AG08396 (cell line): ENCODE measurements around the gene PINLYP.
"Not testable (repeated sequence)": the region's sequence is repeated elsewhere in the genome, so short reads cannot be mapped to it uniquely, and the experiment has no call there.

Experiments used
- DNase-seq: peaks from one replicate; pipeline ENCODE4 v3.0.0; 2012; ENCODE audit warnings: low spot score, mixed read lengths

PINLYP gene

GRCh38 chr19:43575156-43575950, at the start of gene PINLYP, which contains the start of gene XRCC1:
Gene PINLYP, plus strand, starts transcription at chr19:43575801. Its CDS starts 1,391 bp downstream, at chr19:43577192.
Gene XRCC1, minus strand, starts transcription at chr19:43575527. Its CDS starts 69 bp downstream, at chr19:43575458.
- DNase-seq, result peak; percentile 98

- DNase-seq, result no peak
Observed at GRCh38 chr19:43525836-43526771, 49.5 kb upstream of the PINLYP start.

- DNase-seq, result peak; percentile 88
Observed at GRCh38 chr19:43526884-43527859, 48.4 kb upstream of the PINLYP start, which contains the start of gene ETHE1. Gene ETHE1, minus strand, starts transcription at chr19:43527201. Its CDS starts 24 bp downstream, at chr19:43527177.

- DNase-seq, result no peak
Observed at GRCh38 chr19:43527860-43528622, 47.6 kb upstream of the PINLYP start.

DNA sequence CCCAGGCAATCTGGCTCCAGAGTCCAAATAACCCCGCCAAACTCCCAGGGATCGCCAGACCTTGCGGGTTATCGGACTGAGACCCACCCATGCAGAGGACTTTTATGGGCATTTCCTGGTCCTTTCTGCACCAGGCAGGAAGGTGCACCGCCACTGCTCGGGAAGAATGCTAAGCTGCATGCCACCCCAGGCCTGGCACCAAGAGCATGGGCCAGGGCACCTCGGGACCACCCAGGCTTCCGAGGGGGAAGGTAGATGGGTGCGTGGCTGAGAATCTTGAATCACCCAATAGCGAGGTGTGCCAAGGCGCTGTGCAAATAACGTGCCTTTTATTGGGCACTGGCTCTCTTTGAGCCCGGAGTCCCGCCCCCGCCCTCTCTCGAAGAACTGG, 43.0 kb upstream of the PINLYP start:
- no peak for DNase-seq

DNA sequence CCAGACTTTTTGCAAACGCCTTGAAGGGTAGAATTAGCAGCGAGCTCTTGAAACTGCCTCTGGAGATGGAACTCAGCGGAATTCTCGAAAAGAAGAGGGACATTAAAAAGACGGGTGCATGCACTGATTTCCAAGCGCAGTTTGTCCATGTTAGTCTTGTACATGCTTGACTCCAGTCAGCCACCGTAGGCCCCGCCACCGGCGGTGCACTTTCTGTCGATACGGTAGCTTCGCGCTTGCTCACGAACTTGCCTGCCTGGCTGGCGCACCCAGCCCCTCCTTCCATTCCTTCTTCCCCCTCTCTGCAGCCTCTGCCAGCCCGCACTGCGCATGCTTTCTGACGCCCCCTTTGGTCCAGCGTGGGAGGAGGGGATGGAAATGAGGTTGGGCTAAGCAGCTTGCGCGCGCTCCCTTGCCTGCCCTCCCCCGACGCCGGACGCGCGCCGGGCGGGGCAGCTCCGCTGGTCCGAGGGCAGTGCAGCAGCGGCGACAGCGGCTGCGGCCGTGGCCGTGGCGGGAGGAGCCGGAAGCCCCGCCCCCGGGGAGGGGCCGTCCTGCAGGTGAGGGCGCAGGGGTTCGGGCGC, 42.5 kb upstream of the PINLYP start, which contains the start of gene ZNF575:
Gene ZNF575, plus strand, starts transcription at position 227 of the 584 bp plus-strand sequence. CDS start 1,235 bp downstream, outside the sequence.
- DNase-seq, result peak; percentile 91

- DNase-seq, result peak; percentile 98
Observed at GRCh38 chr19:43533546-43534304, 41.9 kb upstream of the PINLYP start.

DNA sequence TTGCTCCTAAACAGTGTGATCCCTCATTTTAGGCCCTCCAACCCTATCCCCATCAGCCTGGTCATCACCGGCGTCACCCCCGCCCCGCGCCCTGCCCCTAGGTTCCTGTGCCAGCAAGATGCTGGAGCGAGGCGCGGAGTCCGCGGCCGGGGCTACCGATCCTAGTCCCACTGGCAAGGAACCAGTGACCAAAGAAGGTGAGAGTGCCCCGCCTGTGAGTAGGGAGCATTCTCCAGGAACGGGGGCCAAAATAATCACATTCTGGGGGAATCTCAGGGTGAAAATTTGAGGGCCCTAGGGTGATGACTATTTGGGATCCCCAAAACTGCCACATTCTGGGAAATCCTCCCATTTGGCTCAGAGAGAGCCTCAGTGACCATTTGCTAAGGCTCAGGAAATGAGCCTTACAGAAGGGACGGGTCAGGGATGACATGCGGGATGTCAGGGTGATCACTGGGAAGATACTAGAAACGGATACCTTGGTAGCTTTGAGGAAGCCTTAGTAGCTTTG, 41.2 kb upstream of the PINLYP start:
- no peak for DNase-seq

DNA sequence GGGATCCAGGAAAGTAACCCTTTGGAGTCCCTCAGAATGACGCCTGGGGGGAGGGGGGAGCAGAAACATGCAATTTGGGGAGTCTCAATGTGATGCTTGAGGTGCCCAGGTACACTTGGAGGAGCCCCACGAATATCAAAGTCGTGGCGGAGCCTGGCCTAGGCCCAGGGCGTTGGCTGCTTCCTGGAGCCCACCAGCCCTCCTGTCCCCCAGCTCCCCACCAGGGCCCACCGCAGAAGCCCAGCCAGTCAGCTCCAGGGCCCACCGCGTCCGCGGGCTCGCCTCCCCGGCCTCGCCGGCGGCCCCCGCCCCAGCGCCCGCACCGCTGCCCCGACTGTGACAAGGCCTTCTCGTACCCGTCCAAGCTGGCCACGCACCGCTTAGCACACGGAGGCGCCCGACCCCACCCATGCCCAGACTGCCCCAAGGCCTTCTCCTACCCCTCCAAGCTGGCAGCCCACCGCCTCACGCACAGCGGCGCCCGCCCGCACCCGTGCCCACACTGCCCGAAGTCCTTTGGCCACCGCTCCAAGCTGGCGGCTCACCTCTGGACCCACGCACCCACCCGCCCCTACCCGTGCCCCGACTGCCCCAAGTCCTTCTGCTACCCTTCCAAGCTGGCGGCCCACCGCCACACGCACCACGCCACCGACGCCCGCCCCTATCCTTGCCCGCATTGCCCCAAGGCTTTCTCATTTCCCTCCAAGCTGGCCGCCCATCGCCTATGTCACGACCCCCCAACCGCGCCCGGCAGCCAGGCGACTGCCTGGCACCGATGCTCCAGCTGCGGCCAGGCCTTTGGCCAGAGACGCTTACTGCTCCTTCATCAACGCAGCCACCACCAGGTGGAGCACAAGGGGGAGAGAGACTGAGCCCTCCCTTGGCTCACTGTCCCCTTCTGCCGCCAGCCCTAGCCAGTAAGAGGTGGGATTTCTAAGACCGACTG, 40.5 kb upstream of the PINLYP start:
- peak; percentile 80 for DNase-seq

DNA sequence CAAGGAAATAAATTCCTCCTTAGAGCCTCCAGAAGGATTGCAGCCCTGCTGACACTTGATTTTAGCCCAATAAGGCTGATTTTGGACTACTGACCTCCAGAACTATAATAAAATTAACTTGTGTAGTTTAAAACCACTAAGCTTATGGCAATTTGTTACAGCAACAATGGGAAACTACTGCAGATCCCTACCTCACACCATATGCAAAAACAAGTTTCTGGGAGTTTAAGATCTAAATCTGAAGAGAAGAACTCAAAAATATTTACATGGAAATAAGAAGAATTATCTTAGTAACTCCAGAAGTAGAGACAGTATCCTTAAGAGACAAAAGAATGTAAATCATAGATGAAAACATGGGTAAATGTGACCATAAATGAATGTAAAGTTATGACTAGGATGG, 36.7 kb upstream of the PINLYP start:
- no peak for DNase-seq

DNA sequence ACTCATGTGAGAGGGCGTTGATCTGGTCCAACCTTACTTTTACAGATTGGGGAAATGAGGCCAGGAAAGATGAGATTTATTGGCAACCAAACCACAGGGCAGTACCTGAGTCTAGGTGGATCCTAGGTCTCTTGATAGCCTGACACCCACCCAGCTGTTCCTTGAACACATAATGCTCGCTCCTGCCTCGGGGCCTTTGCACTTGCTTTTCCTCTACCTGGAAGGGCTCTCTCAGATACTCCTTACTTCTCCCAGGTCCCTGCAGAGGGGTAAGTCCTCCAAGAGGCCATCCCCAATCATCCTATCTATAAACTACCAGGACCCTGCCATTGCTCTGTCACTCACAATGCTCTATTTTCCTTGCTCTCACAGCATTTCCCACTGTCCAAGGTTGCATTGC, 35.2 kb upstream of the PINLYP start:
- no peak for DNase-seq

DNA sequence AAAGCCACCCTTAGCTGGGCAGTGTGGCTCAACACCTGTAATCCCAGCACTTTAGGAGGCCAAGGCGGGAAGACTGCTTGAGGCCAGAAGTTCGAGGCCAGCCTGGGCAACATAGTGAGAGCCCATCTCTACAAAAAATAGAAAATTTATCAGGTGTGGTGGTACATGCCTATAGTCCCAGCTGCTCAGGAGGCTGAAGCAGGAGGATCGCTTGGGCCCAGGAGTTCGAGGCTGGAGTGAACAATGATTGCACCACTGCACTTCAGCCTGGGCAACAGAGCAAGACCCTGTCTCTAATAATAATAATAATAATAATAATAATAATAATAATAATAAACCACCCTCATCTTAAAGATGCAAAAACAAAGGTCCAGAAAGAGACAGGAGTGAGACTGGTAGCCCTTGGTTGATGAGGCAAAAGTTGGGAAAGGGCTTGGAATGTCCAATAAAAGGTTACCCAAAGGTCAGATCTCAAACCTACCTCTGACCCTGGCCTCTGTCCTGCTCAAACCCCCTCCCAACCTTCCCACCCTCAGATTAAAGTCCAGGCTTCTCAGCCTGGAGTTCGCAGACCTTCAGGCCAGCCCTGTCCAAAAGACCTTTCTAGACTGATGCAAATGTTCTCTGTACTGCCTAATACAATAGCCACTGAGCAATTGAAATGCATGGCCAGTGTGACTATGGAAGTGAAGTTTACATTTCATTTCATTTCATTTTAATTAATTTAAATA, 33.5 kb upstream of the PINLYP start:
- no peak for DNase-seq

DNA sequence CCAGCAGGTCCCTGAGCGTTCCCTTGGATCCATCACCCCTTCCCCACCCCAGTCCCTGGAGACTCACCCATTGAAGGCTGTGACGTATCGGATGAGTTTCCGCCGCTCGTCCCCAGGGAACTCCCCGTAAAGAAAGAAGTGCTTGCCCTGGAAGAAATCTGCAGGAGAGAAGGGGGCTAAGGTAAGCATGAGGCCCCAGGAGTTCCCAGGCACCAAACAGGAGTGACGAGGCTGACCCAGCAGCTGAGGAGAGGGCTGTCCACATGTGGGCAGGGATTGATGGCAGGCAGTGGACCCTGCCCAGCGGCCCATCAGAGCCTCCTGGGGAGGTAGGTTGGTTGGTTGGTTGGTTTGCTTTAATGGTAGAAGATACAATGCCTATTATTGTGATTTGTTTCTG, 31.5 kb upstream of the PINLYP start:
- no peak for DNase-seq

DNA sequence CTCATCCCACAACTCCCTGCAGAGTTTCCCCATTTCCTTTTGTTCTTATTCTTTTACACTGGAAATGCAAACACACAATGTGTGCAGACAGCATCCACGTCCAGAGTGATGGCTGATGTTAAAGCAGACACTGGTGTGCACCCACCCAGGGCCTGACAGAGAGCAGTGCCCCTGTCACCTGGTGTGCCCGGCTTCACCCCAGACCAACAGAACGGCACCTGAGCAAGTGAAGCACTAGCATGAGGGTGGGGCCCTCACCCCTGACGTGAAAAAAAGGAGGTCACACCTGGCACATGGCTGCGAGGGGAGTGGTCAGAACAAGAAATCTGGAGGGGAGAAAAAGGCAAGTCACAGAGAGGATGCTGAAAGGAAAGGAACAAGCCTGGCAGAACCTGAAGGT, 30.3 kb upstream of the PINLYP start:
- no peak for DNase-seq

GRCh38 chr19:43545981-43546380, 29.6 kb upstream of the PINLYP start:
- DNase-seq, result no peak

DNA sequence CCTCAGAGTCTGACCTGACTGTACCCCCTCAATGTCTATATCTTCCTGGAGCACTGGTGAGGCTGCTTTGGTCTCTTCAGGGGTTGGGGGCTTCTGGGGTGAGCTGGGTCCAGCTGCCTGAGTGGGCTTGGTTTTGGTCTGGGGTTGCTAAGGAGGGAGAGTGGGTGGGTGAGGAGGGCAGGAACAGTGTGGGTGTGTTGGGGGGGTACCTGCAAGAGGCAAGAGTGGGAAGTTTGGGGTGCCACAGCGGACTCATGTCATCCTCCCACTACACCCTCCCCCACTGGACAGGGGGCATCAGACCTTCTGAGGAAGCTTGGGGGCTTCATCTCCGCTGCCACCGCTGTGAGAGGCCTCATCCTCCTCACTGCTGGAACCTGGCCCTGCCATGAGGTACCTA, 29.0 kb upstream of the PINLYP start:
- no peak for DNase-seq

DNA sequence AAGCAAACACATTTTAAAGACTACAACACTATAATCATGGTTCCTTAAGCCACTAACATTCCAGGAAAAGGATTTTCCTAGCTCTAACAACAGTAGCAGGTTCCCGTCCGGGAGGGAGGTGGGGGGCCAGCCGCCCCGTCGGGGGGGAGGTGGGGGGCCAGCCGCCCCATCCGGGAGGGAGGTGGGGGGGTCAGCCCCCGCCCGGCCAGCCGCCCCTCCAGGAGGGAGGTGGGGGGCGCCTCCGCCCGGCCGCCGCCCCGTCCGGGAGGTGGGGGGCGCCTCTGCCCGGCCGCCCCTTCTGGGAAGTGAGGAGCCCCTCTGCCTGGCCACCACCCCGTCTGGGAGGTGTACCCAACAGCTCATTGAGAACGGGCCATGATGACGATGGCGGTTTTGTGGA, 27.7 kb upstream of the PINLYP start:
- DNase-seq, result not testable (repeated sequence)
